Right renal cortex interstitium (tissue), 3 donors: ENCODE results near the gene CIP2A. TPM values are rescaled to one million over a fixed set of nuclear protein-coding genes. Genes with fewer than 3 reads are reported as not detected.
"Not testable (repeated sequence)": the region's sequence is repeated elsewhere in the genome, so short reads cannot be mapped to it uniquely, and the experiment has no call there.

Experiments
- DNase-seq, 3 donors: peaks; one replicate each; pipeline ENCODE4 v3.0.0-alpha.2; 2013; ENCODE audit warnings: low read depth in 3 of 3, low spot score in 2 of 3
- polyA plus RNA-seq, 3 donors: library from polyadenylated mRNA; unstranded; fragments of 120-200 nt; gene quantifications; one replicate each; pipeline ENCODE4 v1.2.1, GENCODE V29; 2013; ENCODE audit not compliant: insufficient read length in 3 of 3

CIP2A gene
- 10 to 100 TPM; 18.4 to 20.9 (median 20.0) TPM for polyA plus RNA-seq

DNA sequence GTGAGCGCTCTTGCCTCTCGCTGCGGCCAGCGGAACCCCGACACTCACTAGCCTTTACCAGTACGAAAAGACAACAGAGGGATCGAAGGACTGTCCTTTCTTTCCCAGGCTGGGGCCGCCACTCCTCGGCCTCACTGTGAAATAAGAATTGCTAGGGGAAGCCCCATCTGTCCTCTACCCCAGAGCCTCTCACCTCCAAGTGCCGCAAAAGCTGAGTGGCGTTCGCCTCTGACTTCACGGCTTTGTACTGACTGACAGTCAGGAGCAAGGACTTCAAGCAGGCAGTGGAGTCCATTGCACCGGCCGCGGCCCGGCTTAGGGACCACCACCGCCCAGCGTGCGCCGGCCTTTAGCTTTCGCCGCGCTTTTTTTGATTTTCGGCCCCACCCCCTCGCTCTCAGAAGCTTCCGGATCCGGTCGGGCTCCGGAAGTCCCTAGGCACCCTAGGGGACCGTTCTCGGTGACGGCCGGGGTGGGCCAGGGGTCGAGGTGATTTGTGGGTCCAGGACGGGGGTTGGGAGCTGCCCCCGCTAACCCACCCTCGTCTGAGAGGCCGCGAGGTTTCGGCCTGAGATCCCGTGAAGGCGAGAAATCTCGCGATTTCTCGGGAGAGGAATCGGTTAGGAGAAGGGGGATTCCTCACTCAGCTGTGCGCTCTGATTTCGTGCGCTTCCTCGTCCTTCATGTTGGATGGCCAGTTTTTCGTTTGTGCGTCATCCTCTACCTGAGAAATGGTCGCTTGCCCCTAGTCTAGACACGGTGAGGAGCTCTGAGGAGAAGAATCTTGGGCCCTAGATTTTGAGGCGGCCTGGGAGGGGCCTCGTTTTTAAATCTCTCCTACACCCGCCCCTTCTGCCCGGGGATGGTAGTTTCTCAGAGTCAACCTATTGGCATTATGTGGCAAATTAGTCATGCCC, at the start of gene CIP2A, which contains the start of gene DZIP3:
Gene CIP2A, minus strand, starts transcription at position 358 of the 917 bp plus-strand sequence. Its CDS starts 63 bp downstream, at position 295.
Gene DZIP3, plus strand, starts transcription at position 642 of the 917 bp plus-strand sequence. CDS start 15,685 bp downstream, outside the sequence.
- DNase-seq: peak; percentile 90 to 93 (median 92)

GRCh38 chr3:108629974-108630373, 40.7 kb upstream of the CIP2A start:
- DNase-seq: no peak

GRCh38 chr3:108623504-108623903, 34.3 kb upstream of the CIP2A start:
- DNase-seq: no peak

- no peak for DNase-seq
Measured at GRCh38 chr3:108620250-108620649, 31.0 kb upstream of the CIP2A start.

- not testable (repeated sequence) for DNase-seq
Measured at GRCh38 chr3:108616090-108616489, 26.9 kb upstream of the CIP2A start.

GRCh38 chr3:108610651-108611050, 21.4 kb upstream of the CIP2A start:
- DNase-seq: no peak

- no peak for DNase-seq
Measured at GRCh38 chr3:108608750-108609149, 19.5 kb upstream of the CIP2A start.

- no peak for DNase-seq
Measured at GRCh38 chr3:108605491-108605890, 16.3 kb upstream of the CIP2A start.

DNA sequence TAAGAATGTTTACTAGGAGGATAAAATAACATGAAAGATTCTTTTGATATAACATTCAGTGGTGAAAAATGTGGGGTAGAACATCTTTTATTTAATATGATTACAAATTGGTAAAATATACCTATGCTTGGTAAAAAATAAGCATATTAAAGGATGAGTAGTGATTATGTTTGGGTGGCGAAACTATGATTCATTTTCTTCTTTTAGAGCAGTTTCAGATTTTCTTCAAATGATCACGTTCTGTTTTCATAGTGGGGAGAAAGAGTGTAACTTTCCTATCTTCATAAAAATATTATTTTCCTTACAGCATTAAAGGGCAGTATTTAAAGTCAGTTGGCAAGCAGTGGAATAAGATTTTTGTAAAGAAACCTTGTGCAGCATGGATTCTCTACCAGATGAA, 15.8 kb upstream of the CIP2A start:
- no peak for DNase-seq

DNA sequence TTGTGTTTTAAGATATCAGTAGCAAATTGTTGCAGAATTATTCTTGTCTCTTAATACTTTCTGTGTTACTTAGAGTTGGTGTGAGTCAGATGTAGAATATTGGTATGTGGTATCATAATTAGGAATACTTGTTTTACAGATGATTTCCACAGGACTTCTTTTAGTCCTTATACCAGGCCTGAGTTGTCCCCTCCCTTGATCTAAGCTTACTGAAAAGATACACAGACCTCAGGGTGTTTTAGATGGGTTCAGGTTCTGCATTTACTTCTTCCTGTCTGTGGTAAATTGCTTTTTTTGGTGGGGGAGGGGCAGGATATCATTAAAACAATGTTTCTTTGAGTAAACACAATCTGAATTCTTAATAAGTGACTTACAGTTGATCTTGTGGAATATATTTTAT, 14.5 kb upstream of the CIP2A start:
- DNase-seq: no peak

DNA sequence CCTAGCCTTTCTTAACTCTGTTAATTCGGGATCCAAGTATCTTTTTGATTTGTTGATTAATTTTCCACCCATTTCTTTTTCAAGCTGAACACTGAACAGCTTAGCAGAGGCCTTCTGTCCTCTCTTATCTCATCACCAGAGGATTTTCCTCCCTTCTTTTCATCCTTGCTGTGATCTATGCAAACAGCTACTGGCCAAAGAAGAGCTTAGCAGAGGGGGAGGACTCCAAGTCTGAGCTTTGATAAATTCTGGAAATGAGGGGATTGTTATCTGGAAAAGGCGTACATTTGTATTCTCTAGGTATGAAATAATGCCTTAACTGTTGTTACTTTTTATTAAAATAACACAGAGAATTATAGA, 13.7 kb upstream of the CIP2A start:
- DNase-seq: no peak

DNA sequence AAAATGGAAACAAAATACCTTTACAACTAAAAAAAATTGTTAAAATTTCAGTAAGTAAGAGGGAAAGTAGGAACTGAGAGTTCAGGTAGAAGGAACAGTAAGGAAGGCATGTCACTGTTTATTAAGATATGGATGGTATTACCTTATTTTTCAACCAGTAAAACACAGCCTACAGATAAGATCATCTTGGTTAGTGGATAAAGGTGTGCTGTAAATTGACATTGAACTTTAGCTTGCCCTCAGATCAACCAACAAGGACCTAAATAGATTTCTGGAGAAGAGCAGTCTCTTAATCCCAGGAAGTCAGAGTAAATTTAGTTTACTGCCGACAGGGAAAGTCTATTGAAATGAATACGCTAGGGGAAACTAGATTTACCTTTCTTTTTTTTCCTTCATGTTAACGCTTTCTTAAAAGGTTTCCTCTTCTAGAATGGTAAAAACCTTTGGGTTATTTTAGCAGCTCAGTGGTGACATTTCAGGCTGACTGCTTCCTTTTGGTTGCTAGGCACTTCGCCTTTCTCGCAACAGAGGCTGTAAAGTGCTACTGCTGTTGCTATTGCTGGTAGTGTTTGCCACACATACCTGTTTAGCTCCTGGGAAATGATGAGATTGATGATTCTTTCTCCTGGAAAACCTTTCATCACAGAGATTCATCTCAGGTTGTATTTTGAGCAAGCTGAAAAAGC, 13.2 kb upstream of the CIP2A start:
- no peak for DNase-seq

GRCh38 chr3:108599677-108600409, 10.6 kb upstream of the CIP2A start:
- DNase-seq: no peak

DNA sequence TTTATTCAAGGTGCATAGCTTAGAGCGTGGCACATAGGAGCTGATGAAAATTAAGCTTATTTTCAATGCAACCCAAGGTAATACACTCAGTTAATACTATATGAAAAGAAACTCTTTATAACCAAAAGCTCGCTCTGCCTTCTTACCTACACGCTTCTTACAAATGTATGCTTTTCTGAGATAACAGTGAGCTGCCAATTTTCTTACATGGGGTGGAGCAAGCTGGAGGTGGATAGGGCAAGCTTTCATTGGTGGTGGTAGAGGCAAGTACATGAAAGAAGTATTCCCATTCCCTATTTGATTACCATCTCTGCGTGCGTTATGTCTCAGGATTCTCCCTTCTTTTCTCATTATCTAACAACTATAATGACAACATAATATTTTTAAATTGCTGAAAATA, 9.1 kb upstream of the CIP2A start:
- no peak for DNase-seq

GRCh38 chr3:108595321-108595720, 6.1 kb upstream of the CIP2A start:
- no peak for DNase-seq

DNA sequence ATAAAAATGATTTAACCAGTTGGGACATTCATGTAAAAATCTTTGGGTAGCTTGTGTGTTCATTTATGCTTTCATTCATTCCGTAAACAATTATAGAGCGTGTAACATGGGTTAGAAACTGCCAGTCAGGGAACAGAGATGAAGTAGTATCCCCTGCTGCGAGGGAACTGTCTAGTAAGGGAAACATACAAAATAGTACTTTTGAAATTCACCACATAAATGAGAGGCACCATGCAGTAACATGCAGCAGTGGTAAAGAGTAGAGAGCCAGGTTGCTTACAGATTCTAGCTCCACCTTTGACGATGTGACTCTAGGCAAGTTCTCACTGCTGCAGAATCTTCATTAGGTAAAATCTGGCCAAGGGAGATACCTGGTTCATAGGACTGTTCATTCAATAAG, 1.2 kb upstream of the CIP2A start:
- DNase-seq: no peak

- no peak for DNase-seq
Measured at GRCh38 chr3:108589998-108590323, 723 bp upstream of the CIP2A start.

DNA sequence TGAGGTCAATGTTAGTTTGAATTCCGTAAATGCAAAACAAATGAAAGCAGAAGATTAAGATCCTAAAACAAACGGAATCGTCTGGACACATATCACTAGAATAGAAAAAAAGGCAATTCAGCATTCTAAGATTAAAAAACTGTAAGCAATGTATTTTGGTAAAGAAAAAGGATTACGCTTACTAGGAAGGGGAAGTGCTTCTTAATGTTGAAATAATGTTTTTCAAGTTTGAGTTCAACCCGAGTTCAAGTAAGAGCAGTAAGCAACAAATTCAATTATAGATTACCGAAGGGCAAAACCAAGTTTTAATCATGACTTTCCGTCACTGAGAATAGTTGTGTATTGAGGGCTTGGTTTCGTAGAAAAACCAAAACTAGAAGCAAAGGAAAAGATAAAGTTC, 637 bp downstream of the CIP2A start:
- DNase-seq: no peak

- DNase-seq: no peak
Measured at GRCh38 chr3:108578064-108578463, 11.2 kb downstream of the CIP2A start.

DNA sequence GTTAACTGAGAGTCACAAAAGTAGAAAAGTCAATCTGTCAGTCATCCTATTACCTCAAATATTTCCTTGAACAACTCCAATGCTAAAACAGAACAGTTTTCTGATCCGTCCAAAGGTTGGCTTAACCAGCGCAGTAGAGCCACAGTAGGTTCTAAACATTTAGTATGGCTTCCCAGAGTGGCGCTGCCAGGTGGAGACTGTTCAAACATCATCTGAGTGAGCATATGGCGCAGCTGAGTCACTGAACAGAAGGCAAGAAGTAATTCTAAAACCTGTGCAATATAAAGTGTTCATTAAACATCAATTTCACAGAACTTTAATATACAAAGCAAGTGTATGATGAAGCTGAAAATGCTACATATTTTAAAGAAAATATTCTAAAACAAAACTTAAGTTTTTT, 19.9 kb downstream of the CIP2A start:
- no peak for DNase-seq

DNA sequence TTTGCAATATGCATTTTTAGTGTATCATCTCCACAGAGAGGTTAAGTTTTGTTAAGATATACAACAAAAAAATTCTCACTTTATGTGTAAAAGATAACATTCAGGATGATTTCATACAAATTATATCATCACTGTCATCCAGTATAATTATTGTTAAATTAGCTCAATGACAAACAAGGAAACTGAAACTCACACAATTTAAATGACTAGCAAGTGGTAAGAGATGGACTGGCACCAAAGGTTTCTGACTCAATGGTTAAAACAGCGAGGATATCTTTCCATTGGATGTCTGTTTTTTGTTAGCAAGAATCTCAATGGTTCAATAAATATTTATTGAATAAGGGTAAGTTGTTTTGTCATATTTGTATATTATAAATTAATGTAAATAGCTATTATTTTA, 22.6 kb downstream of the CIP2A start:
- no peak for DNase-seq
